Activated CD4-positive, CD25-positive, alpha-beta regulatory T cell treated with anti-CD3 and anti-CD28 coated beads, Interleukin-2, amount 50 U/mL, for 24 hours (primary cell): ENCODE results near the gene IFI35.
"Not testable (repeated sequence)": the region's sequence is repeated elsewhere in the genome, so short reads cannot be mapped to it uniquely, and the experiment has no call there.

Source experiments
- ATAC-seq, 2 donors: fragments of 150-1000 bp; cut with Tn5 transposase; one replicate each; pipeline ENCODE4 v1.10.0; 2021; ENCODE audit warnings: mild to moderate bottlenecking in 1 of 2, moderate library complexity in 1 of 2

The IFI35 gene

GRCh38 chr17:43024407-43025289 is 18.1 kb downstream of the IFI35 start, which contains the start of gene RND2:
TSS of gene RND2 (plus strand) at chr17:43025231. CDS start at chr17:43025348, 117 bp downstream.
- ATAC-seq, result peak; percentile 62

- no peak for ATAC-seq
Measured at GRCh38 chr17:43025290-43025657, 18.7 kb downstream of the IFI35 start.

- ATAC-seq, result no peak
Measured at GRCh38 chr17:43025766-43026537, 19.4 kb downstream of the IFI35 start.

GRCh38 chr17:43026595-43026994 is 20.0 kb downstream of the IFI35 start:
- no peak for ATAC-seq

GRCh38 chr17:43027091-43028032 is 20.8 kb downstream of the IFI35 start:
- ATAC-seq, result no peak

GRCh38 chr17:43028221-43028861 is 21.8 kb downstream of the IFI35 start:
- no peak for ATAC-seq

- no peak for ATAC-seq
Measured at GRCh38 chr17:43030137-43030767, 23.7 kb downstream of the IFI35 start.

- ATAC-seq, result no peak
Measured at GRCh38 chr17:43031666-43032065, 25.1 kb downstream of the IFI35 start.

GRCh38 chr17:43033948-43034881 is 27.6 kb downstream of the IFI35 start:
- ATAC-seq, result no peak

- no peak for ATAC-seq
Measured at GRCh38 chr17:43034894-43035293, 28.3 kb downstream of the IFI35 start.

GRCh38 chr17:43039646-43040045 is 33.1 kb downstream of the IFI35 start:
- ATAC-seq, result no peak

GRCh38 chr17:43040655-43041054 is 34.1 kb downstream of the IFI35 start:
- no peak for ATAC-seq

GRCh38 chr17:43042025-43042628 is 35.5 kb downstream of the IFI35 start:
- no peak for ATAC-seq

- no peak for ATAC-seq
Measured at GRCh38 chr17:43043307-43043706, 36.7 kb downstream of the IFI35 start.

- ATAC-seq, result no peak
Measured at GRCh38 chr17:43044024-43044423, 37.4 kb downstream of the IFI35 start.

GRCh38 chr17:43051969-43052368 is 45.4 kb downstream of the IFI35 start:
- peak; percentile 35 to 59 for ATAC-seq

GRCh38 chr17:43053008-43053407 is 46.4 kb downstream of the IFI35 start:
- not testable (repeated sequence) for ATAC-seq

GRCh38 chr17:43056051-43056450 is 49.5 kb downstream of the IFI35 start:
- ATAC-seq, result no peak

GRCh38 chr17:43062984-43063638 is 56.5 kb downstream of the IFI35 start:
- no peak for ATAC-seq
